GM18907 (cell line): Measurements from ENCODE around the gene AAGAB.

Source experiments
- ATAC-seq: cut with Tn5 transposase; IDR thresholded peaks from one replicate; pipeline ENCODE4 v1.9.1; 2021; ENCODE audit warnings: mild to moderate bottlenecking, moderate library complexity; ENCODE audit not compliant: unreplicated experiment

Gene AAGAB

GRCh38 chr15:67190326-67190725, 64.1 kb downstream of the AAGAB start:
- no peak for ATAC-seq

DNA sequence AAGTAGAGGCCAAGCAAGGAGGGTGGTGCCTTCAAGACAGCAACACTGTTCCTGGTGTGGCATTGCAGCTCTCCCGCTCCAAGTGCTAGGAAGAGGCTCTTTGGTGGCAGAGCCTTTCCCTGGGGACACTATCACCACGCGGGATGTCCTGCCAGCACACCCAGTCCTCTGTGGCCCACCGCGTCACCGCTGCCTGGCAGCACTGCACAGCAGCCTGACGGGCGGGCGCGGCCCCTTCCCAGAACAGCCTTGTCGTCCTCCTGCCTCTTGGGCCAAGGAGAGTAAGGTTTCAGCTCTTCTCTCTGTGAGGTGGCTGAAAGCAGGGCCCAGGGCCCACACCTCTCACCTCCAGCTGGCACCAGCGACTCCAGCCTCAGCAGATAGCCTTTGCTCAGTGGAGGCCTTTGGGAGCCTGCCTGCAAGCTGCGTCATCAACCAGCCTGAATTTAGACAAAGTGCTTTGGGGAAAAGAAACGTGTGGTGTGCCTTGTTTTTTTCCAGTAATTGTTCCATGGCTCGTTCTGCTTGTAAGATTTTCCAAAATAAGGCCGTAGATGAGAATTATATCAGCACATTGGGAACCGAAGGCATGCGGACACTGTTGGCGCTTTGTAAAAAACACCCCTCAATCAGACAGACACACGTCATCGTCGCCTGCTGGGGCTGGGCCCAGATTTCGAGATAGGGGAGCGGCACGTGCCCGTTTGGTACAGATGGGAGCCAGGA, 65.0 kb downstream of the AAGAB start:
- no peak for ATAC-seq

- ATAC-seq = no peak
These were observed 65.8 kb downstream of the AAGAB start for GRCh38 chr15:67188551-67189218.

GRCh38 chr15:67187351-67187854, 67.1 kb downstream of the AAGAB start:
- ATAC-seq = no peak

DNA sequence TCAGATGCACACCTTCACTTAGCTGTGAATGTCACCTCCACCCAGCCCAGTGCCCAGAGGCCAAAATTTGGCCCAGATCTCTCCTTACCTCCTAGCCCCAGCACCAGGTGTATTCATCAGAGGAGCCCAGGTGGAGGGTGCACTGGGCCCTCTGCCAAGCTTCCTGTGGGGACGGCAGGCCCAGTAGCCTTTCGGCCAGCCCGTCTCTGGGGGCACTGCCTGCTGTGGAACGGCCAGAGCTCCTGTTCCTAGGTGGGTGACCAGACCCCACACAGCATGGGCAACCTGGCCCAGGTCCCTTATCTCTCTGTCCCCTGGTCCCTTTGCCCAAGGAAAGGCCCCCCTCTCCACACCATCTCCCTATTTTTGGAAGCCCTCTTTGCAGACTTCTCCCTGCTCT, 67.8 kb downstream of the AAGAB start:
- ATAC-seq = no peak

DNA sequence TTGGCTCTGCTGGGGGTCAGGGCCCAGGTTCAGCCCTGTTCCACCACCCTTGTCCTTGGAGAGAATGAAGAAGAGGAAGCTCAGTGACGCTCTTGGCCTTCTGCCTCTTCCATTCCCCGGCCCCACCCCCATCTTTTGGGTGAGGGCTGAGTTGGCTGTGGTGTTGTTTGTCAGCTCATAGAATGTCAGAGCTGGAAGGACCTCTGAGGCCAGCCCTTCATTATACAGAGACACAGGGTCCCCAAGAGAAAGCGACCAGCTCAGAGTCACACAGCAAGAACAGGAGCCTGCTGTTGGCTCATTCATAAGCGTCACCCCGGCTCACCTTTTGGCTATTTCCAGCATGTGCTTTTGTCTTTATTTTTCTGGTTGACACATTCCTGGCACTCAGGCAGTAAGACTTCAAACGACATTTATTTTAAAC, 68.2 kb downstream of the AAGAB start:
- ATAC-seq = no peak

DNA sequence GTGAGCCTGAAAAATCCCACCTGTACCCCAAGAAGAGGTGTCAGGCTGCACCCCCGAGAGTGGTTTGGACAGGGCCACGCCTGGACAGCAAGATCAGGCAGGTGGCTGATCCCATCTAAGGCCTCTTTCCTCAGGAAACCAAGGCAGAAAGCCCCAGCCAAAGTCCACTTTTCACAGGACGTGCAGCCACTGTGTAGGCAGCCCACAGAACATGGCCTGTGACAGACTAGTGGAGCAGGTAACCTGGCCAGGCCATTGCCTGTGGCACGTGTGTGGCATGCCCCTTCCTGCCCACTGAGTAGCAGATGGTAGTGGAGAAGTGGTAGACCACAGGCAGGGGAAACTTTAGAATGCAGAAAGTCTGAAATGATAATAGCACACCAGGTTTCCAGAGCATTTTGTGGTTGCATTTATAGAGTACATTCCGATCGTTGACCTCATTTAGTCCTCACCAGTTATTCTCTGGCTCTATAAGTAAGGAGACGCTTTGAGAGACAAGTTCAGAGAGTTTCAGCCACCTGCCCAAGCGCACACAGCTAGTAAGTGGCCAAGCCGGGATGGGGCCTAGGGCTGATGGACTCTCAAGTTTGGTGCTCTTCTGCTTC, 68.7 kb downstream of the AAGAB start:
- no peak for ATAC-seq

GRCh38 chr15:67185051-67185450, 69.4 kb downstream of the AAGAB start:
- no peak for ATAC-seq

- ATAC-seq = no peak
These were observed 70.1 kb downstream of the AAGAB start for GRCh38 chr15:67184208-67184925.

GRCh38 chr15:67183443-67184169, 70.9 kb downstream of the AAGAB start:
- no peak for ATAC-seq

DNA sequence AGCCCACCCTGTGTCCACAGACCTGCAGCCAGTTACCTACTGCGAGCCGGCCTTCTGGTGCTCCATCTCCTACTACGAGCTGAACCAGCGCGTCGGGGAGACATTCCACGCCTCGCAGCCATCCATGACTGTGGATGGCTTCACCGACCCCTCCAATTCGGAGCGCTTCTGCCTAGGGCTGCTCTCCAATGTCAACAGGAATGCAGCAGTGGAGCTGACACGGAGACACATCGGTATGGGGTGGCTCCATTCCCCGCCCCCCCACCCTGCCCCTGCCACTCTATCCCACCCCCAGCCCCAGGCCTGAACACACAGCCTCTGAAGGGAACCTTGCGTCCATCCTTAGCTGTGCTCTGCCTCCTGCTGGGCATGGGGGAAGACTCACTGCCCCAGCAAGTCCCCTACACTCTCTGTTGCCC, 73.2 kb downstream of the AAGAB start:
- ATAC-seq = no peak

DNA sequence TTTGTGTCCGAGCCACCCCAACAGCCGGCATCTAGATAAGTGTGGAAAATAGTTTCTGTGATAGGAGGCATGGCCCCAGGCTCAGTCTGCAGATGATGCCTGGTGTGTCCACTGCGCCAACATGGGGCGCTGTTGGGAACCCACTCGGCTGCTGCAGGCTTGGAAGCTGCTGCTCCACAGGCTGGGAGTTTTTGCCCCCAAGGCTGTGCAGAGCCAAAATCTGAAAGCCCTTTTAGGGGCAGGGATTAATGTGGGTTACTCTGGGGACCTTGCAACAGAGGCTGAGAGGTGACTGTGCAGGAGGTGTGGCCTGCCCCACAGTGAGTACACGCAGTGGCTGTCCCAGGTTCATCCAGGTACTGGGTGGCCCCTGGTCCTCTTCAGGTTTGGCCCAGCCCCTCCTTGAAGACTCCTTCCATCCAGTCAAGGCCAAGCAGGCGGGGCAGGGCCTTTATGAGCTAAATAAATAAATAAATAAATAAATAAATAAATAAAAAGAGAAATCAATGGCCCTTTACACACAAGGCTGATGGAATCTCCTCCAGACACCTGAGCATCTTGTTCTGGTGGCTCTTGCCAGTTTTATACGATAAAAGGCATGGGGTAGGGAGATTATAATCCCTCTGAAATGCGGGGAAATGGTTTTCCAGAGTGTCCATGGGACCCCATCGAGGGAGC, 73.8 kb downstream of the AAGAB start:
- ATAC-seq = no peak

- no peak for ATAC-seq
These were observed 74.4 kb downstream of the AAGAB start for GRCh38 chr15:67180035-67180434.

GRCh38 chr15:67179411-67179995, 75.0 kb downstream of the AAGAB start:
- ATAC-seq = no peak

GRCh38 chr15:67178569-67179210, 75.8 kb downstream of the AAGAB start:
- no peak for ATAC-seq

DNA sequence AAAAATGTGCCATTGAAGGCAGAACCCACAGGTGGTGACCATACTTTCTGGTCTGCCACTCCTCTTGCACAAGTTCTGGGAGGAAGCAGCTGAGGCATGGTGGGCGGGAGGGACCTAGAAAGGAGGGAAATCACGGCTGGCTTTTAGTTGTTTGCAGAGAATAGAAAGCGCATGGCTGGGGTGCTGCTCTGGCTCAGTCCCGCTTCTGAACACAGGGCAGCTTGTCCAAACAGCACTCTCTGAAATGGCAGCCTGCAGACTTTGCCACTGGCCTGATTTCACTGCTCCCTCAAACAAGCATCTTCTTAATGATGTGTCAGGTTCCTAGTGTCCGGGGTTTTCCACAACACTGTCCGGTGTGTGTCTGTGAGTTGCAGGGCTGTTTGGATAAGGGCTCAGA, 76.7 kb downstream of the AAGAB start:
- no peak for ATAC-seq

DNA sequence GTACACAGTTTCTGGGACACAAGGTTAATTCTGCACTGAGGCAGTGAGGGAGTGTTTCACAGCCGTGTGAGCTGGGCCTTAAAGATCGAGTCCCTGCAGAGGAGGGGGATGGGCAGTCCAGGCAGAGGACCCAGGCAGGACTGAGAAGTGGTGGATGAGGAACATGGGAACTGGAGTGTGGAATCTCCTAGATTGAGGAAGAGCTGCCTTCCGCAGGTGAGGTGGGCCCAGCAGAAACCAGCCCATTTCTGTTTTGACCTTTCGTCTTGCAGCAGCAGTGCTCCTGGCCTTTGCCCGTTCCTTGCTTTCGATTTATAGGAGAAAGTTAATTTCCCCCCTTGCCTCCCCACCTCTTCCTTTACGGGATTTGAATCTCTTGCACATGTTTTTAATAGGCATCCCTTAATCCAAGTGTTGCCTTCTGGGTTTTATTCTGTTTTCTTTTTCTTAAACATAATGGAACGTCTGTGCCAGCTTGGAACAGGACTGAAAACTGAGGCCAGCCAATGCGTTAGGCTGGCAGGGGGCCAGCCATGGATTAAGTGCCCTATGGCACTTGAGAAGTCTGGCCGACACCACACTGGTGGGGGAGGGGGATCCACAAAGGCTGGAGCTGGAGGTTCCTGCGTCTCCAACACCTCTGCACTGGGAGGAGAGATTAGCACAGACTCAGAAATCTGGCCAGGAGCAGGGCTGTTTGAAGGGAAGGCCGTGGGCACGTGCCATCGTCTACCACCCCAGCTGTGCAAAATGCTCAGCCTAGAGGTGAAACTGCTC, 78.1 kb downstream of the AAGAB start:
- no peak for ATAC-seq

GRCh38 chr15:67175643-67176071, 78.8 kb downstream of the AAGAB start:
- ATAC-seq = no peak
